Measurements from ENCODE around the gene TLE4. TPM values are rescaled to one million over a fixed set of nuclear protein-coding genes. Genes with fewer than 3 reads are reported as not detected.
A peak's percentile ranks its signal among the peaks of the same experiment; 100 is the strongest.
"Not testable (repeated sequence)": the region's sequence is repeated elsewhere in the genome, so short reads cannot be mapped to it uniquely, and the experiment has no call there.

TLE4 gene
- total RNA-seq, 1 experiment from 2014 or later, result 11.4 TPM

- Histone ChIP-seq H3K27me3 (no peaks in the 10 kb centered on the region), H3K36me3 (no peaks in the 10 kb centered on the region), H3K9me3 (no peaks in the 10 kb centered on the region), H3K4me3 (no peak overlapping the region)
- no peak for DNase-seq
Measured at GRCh38 chr9:79705704-79706103, 133.9 kb downstream of the TLE4 start.

- H3K9me3 ChIP-seq, result no peaks in the 10 kb centered on the region
- H3K27me3 ChIP-seq, result no peaks in the 10 kb centered on the region
- no peak for DNase-seq
- H3K36me3 ChIP-seq, result no peaks in the 10 kb centered on the region
- H3K4me3 ChIP-seq, result no peak overlapping the region
Measured at GRCh38 chr9:79706512-79706911, 134.7 kb downstream of the TLE4 start.

GRCh38 chr9:79707589-79707988 lies 135.8 kb downstream of the TLE4 start:
- no peaks in the 10 kb centered on the region for H3K36me3 ChIP-seq
- no peak overlapping the region for H3K4me3 ChIP-seq
- H3K9me3 ChIP-seq, result no peaks in the 10 kb centered on the region
- DNase-seq, result no peak
- H3K27me3 ChIP-seq, result no peaks in the 10 kb centered on the region

- DNase-seq, result no peak
- Histone ChIP-seq H3K36me3 (no peaks in the 10 kb centered on the region), H3K9me3 (no peaks in the 10 kb centered on the region), H3K4me3 (no peak overlapping the region), H3K27me3 (no peaks in the 10 kb centered on the region)
Measured at GRCh38 chr9:79708541-79708940, 136.8 kb downstream of the TLE4 start.

- no peaks in the 10 kb centered on the region for H3K27me3 ChIP-seq
- no peak for DNase-seq
- no peaks in the 10 kb centered on the region for H3K9me3 ChIP-seq
- H3K36me3 ChIP-seq, result no peaks in the 10 kb centered on the region
- H3K4me3 ChIP-seq, result no peak overlapping the region
Measured at GRCh38 chr9:79709743-79710674, 138.2 kb downstream of the TLE4 start.

GRCh38 chr9:79711874-79712273 lies 140.1 kb downstream of the TLE4 start:
- Histone ChIP-seq H3K36me3 (no peaks in the 10 kb centered on the region), H3K27me3 (no peaks in the 10 kb centered on the region), H3K4me3 (no peak overlapping the region), H3K9me3 (no peaks in the 10 kb centered on the region)
- DNase-seq, result no peak

- no peaks in the 10 kb centered on the region for H3K9me3 ChIP-seq
- DNase-seq, result no peak
- H3K27me3 ChIP-seq, result no peaks in the 10 kb centered on the region
- no peaks in the 10 kb centered on the region for H3K36me3 ChIP-seq
- H3K4me3 ChIP-seq, result no peak overlapping the region
Measured at GRCh38 chr9:79719021-79719420, 147.3 kb downstream of the TLE4 start.

GRCh38 chr9:79719989-79720388 lies 148.2 kb downstream of the TLE4 start:
- H3K4me3 ChIP-seq, result no peak overlapping the region
- H3K27me3 ChIP-seq, result no peaks in the 10 kb centered on the region
- H3K36me3 ChIP-seq, result no peaks in the 10 kb centered on the region
- no peak for DNase-seq
- H3K9me3 ChIP-seq, result no peaks in the 10 kb centered on the region

- no peak overlapping the region for H3K4me3 ChIP-seq
- no peaks in the 10 kb centered on the region for H3K36me3 ChIP-seq
- H3K9me3 ChIP-seq, result no peaks in the 10 kb centered on the region
- DNase-seq, result no peak
- no peaks in the 10 kb centered on the region for H3K27me3 ChIP-seq
Measured at GRCh38 chr9:79731171-79731890, 159.6 kb downstream of the TLE4 start.

- Histone ChIP-seq H3K27me3 (no peaks in the 10 kb centered on the region), H3K36me3 (no peaks in the 10 kb centered on the region), H3K9me3 (no peaks in the 10 kb centered on the region), H3K4me3 (no peak overlapping the region)
- DNase-seq, result peak; percentile 8
Measured at GRCh38 chr9:79735023-79735779, 163.4 kb downstream of the TLE4 start.

GRCh38 chr9:79736051-79736450 lies 164.3 kb downstream of the TLE4 start:
- no peak for DNase-seq
- no peaks in the 10 kb centered on the region for H3K36me3 ChIP-seq
- no peak overlapping the region for H3K4me3 ChIP-seq

GRCh38 chr9:79741381-79741780 lies 169.6 kb downstream of the TLE4 start:
- no peaks in the 10 kb centered on the region for H3K27me3 ChIP-seq
- no peaks in the 10 kb centered on the region for H3K9me3 ChIP-seq
- no peak overlapping the region for H3K4me3 ChIP-seq
- no peaks in the 10 kb centered on the region for H3K36me3 ChIP-seq
- no peak for DNase-seq

More at GRCh38 chr9:79736051-79736450, 164.3 kb downstream of the TLE4 start:
- Histone ChIP-seq H3K27me3 (no peaks in the 10 kb centered on the region), H3K9me3 (no peaks in the 10 kb centered on the region)

- H3K27me3 ChIP-seq, result no peaks in the 10 kb centered on the region
- H3K9me3 ChIP-seq, result no peaks in the 10 kb centered on the region
- no peak overlapping the region for H3K4me3 ChIP-seq
- no peaks in the 10 kb centered on the region for H3K36me3 ChIP-seq
- DNase-seq, result no peak
Measured at GRCh38 chr9:79742110-79742721, 170.5 kb downstream of the TLE4 start.

GRCh38 chr9:79744521-79744920 lies 172.8 kb downstream of the TLE4 start:
- no peaks in the 10 kb centered on the region for H3K9me3 ChIP-seq
- H3K4me3 ChIP-seq, result no peak overlapping the region
- no peaks in the 10 kb centered on the region for H3K27me3 ChIP-seq
- DNase-seq, result no peak
- no peaks in the 10 kb centered on the region for H3K36me3 ChIP-seq

- DNase-seq, result no peak
- Histone ChIP-seq H3K36me3 (no peaks in the 10 kb centered on the region), H3K4me3 (no peak overlapping the region), H3K9me3 (no peaks in the 10 kb centered on the region), H3K27me3 (no peaks in the 10 kb centered on the region)
Measured at GRCh38 chr9:79745752-79746336, 174.1 kb downstream of the TLE4 start.

- not testable (repeated sequence) for H3K4me3 ChIP-seq, H3K27me3 ChIP-seq, H3K9me3 ChIP-seq, H3K36me3 ChIP-seq, DNase-seq
Measured at GRCh38 chr9:79751895-79752466, 180.2 kb downstream of the TLE4 start.

Measured in MG63 (cell line).